Skeletal muscle satellite cell (primary cell): ENCODE data around the gene GALNT17.

ENCODE experiments used
- H3K27me3 ChIP-seq: 2 replicates; pipeline ENCODE4 v1.7.0; 2013; ENCODE audit warnings: low read length; ENCODE audit not compliant: control insufficient read depth, insufficient read depth
- H3K36me3 ChIP-seq: 2 replicates; pipeline ENCODE4 v1.7.0; 2013; ENCODE audit warnings: mild to moderate bottlenecking, control low read depth, low read length; ENCODE audit not compliant: insufficient read depth
- H3K4me1 ChIP-seq: 2 replicates; pipeline ENCODE4 v1.7.0; 2013; ENCODE audit warnings: low read length; ENCODE audit not compliant: control insufficient read depth, insufficient read depth
- H3K4me2 ChIP-seq: 2 replicates; pipeline ENCODE4 v1.7.0; 2013; ENCODE audit warnings: mild to moderate bottlenecking, low read length
- H3K4me3 ChIP-seq: 2 replicates; pipeline ENCODE4 v1.7.0; 2013; ENCODE audit warnings: low read length
- H3K9ac ChIP-seq: 2 replicates; pipeline ENCODE4 v1.7.0; 2013; ENCODE audit warnings: mild to moderate bottlenecking, low read depth, low read length, moderate library complexity
- H3K9me3 ChIP-seq: replicated peaks from 2 replicates; pipeline ENCODE4 v1.7.0; 2013; ENCODE audit warnings: mild to moderate bottlenecking, control low read depth, low read length

Gene GALNT17

GRCh38 chr7:71133856-71134255, 1.9 kb downstream of the GALNT17 start:
- H3K27me3 ChIP-seq: peaks cover 8% of the 10 kb centered on the region
- H3K4me2 ChIP-seq: no peak overlapping the region
- no peak overlapping the region for H3K4me3 ChIP-seq
- H3K9ac ChIP-seq: no peak overlapping the region
- no peaks in the 10 kb centered on the region for H3K4me1 ChIP-seq
- H3K9me3 ChIP-seq: no peaks in the 10 kb centered on the region
- no peaks in the 10 kb centered on the region for H3K36me3 ChIP-seq

- Histone ChIP-seq H3K27me3 (peaks cover 5% of the 10 kb centered on the region), H3K36me3 (no peaks in the 10 kb centered on the region), H3K9ac (no peak overlapping the region), H3K4me3 (no peak overlapping the region), H3K4me2 (no peak overlapping the region), H3K9me3 (no peaks in the 10 kb centered on the region), H3K4me1 (no peaks in the 10 kb centered on the region)
Measured at GRCh38 chr7:71135116-71135515, 3.2 kb downstream of the GALNT17 start.

- no peak overlapping the region for H3K9ac ChIP-seq
- H3K4me3 ChIP-seq: no peak overlapping the region
- no peaks in the 10 kb centered on the region for H3K4me1 ChIP-seq
Measured at GRCh38 chr7:71135663-71136062, 3.7 kb downstream of the GALNT17 start.

GRCh38 chr7:71137479-71137878, 5.5 kb downstream of the GALNT17 start:
- Histone ChIP-seq H3K9me3 (no peaks in the 10 kb centered on the region), H3K9ac (no peak overlapping the region), H3K36me3 (no peaks in the 10 kb centered on the region), H3K4me2 (no peak overlapping the region), H3K4me1 (no peaks in the 10 kb centered on the region), H3K27me3 (no peaks in the 10 kb centered on the region), H3K4me3 (no peak overlapping the region)

More at GRCh38 chr7:71135663-71136062, 3.7 kb downstream of the GALNT17 start:
- H3K4me2 ChIP-seq: no peak overlapping the region
- no peaks in the 10 kb centered on the region for H3K9me3 ChIP-seq
- H3K27me3 ChIP-seq: peaks cover 4% of the 10 kb centered on the region
- H3K36me3 ChIP-seq: no peaks in the 10 kb centered on the region

- Histone ChIP-seq H3K27me3 (no peaks in the 10 kb centered on the region), H3K36me3 (no peaks in the 10 kb centered on the region), H3K9me3 (no peaks in the 10 kb centered on the region), H3K9ac (no peak overlapping the region), H3K4me2 (no peak overlapping the region), H3K4me3 (no peak overlapping the region), H3K4me1 (no peaks in the 10 kb centered on the region)
Measured at GRCh38 chr7:71140264-71140663, 8.3 kb downstream of the GALNT17 start.

- Histone ChIP-seq H3K4me3 (no peak overlapping the region), H3K27me3 (no peaks in the 10 kb centered on the region)
Measured at GRCh38 chr7:71144963-71145362, 13.0 kb downstream of the GALNT17 start.

GRCh38 chr7:71145906-71146901, 14.3 kb downstream of the GALNT17 start:
- H3K36me3 ChIP-seq: no peaks in the 10 kb centered on the region
- H3K27me3 ChIP-seq: no peaks in the 10 kb centered on the region
- no peak overlapping the region for H3K9ac ChIP-seq
- no peak overlapping the region for H3K4me3 ChIP-seq
- H3K9me3 ChIP-seq: peaks cover 7% of the 10 kb centered on the region
- H3K4me1 ChIP-seq: no peaks in the 10 kb centered on the region
- H3K4me2 ChIP-seq: no peak overlapping the region

More at GRCh38 chr7:71144963-71145362, 13.0 kb downstream of the GALNT17 start:
- Histone ChIP-seq H3K36me3 (no peaks in the 10 kb centered on the region), H3K9ac (no peak overlapping the region), H3K4me1 (no peaks in the 10 kb centered on the region), H3K4me2 (no peak overlapping the region), H3K9me3 (peaks cover 5% of the 10 kb centered on the region)

GRCh38 chr7:71148098-71148497, 16.2 kb downstream of the GALNT17 start:
- Histone ChIP-seq H3K9me3 (peaks cover 7% of the 10 kb centered on the region), H3K36me3 (no peaks in the 10 kb centered on the region), H3K27me3 (no peaks in the 10 kb centered on the region), H3K4me3 (no peak overlapping the region), H3K4me1 (no peaks in the 10 kb centered on the region), H3K4me2 (no peak overlapping the region), H3K9ac (no peak overlapping the region)

GRCh38 chr7:71155236-71155635, 23.3 kb downstream of the GALNT17 start:
- H3K4me1 ChIP-seq: no peaks in the 10 kb centered on the region
- H3K4me3 ChIP-seq: no peak overlapping the region
- no peaks in the 10 kb centered on the region for H3K36me3 ChIP-seq
- no peak overlapping the region for H3K9ac ChIP-seq
- no peaks in the 10 kb centered on the region for H3K27me3 ChIP-seq
- H3K4me2 ChIP-seq: no peak overlapping the region
- H3K9me3 ChIP-seq: peaks cover 3% of the 10 kb centered on the region

- H3K9ac ChIP-seq: no peak overlapping the region
- no peak overlapping the region for H3K4me2 ChIP-seq
- H3K9me3 ChIP-seq: peaks cover 8% of the 10 kb centered on the region
- H3K4me1 ChIP-seq: no peaks in the 10 kb centered on the region
- H3K27me3 ChIP-seq: no peaks in the 10 kb centered on the region
- no peaks in the 10 kb centered on the region for H3K36me3 ChIP-seq
- H3K4me3 ChIP-seq: no peak overlapping the region
Measured at GRCh38 chr7:71157757-71158156, 25.8 kb downstream of the GALNT17 start.

GRCh38 chr7:71165708-71166107, 33.8 kb downstream of the GALNT17 start:
- H3K4me2 ChIP-seq: no peak overlapping the region

GRCh38 chr7:71171476-71171875, 39.5 kb downstream of the GALNT17 start:
- no peaks in the 10 kb centered on the region for H3K36me3 ChIP-seq
- H3K4me2 ChIP-seq: no peak overlapping the region
- no peak overlapping the region for H3K4me3 ChIP-seq
- H3K9me3 ChIP-seq: peaks cover 9% of the 10 kb centered on the region
- no peaks in the 10 kb centered on the region for H3K27me3 ChIP-seq
- no peaks in the 10 kb centered on the region for H3K4me1 ChIP-seq
- no peak overlapping the region for H3K9ac ChIP-seq

More at GRCh38 chr7:71165708-71166107, 33.8 kb downstream of the GALNT17 start:
- Histone ChIP-seq H3K4me1 (no peaks in the 10 kb centered on the region), H3K36me3 (no peaks in the 10 kb centered on the region), H3K4me3 (no peak overlapping the region), H3K9ac (no peak overlapping the region), H3K27me3 (no peaks in the 10 kb centered on the region), H3K9me3 (peaks cover 9% of the 10 kb centered on the region)
